Measurements from ENCODE around the gene DKC1. TPM values are rescaled to one million over a fixed set of nuclear protein-coding genes. Genes with fewer than 3 reads are reported as not detected.

DKC1 gene
- total RNA-seq, 2 experiments from 2014 or later: 67.2 to 70.5 TPM

DNA sequence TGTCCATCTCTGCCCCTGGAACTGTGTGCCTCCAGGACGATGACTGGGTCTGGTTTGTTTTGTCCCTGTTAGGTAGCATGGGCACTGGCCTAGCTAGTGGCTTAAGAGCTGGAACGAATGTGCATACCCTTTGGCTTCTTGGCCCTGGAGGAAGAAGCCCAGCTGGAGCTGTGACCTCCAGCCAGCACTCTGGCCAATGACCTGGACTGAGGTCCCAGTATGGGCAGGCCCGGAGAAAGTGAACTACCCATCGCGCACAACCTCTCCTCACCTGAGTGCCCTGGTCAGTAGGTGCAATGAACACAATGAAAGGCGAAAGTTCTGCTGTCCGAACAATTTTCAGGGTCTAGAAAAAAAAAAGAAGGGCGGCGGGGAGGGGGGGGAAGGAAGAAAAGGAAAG lies 18.3 kb downstream of the DKC1 start:
- Mint-ChIP-seq H3K4me1 (peaks cover 19% of the 10 kb centered on the region), H3K27ac (no peak overlapping the region), H3K4me3 (no peak overlapping the region), H3K9me3 (no peaks in the 10 kb centered on the region), H3K27me3 (no peaks in the 10 kb centered on the region), H3K36me3 (peaks cover 29% of the 10 kb centered on the region)
- POLR2A ChIA-PET: interaction anchor here (1.1 kb wide), 1 partner anchor 16 kb away, joined by 4 read pairs; no protein-coding TSS in a partner anchor
- DNase-seq (no peak), ATAC-seq (ENCODE audit: low read depth) (no peak)

DNA sequence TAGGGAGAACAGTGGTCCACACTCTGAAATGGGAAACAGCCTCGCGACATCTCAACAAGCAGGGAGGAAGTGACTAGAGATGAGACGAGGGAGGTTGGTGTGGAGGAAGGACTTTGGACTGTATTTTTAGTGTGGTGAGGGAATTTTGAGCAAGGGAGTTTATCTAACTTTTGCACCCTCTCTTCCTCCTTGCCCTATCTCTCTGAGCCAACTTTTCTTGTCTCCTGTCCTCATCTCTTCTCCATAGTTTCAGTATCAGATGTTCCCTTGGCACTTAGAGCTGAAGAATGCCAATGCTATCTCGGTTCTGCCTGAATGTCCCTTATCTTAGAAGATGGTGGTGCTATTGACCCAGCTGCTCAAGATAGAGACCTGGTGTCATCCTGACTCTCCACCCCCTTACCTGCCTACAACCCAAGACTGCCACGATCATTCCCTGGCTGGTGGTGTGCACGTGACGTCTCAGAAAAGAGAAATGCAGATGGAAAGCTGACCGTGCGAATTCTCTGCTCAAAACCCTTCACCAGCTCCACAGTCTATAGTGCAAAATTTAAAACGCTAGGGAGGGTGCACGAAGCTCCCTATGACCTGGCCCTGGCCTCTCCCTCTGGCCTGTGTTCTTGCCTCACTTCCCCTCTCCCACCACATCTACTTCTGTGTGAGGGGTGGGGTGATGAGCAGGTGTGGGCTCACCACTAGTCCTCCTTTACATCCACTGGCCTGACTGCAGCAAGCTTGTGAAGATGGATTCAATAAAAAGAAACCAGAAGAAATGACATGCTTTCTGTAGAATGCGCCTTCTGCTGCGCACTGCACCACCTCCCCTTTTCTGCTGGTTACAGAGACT lies 21.7 kb downstream of the DKC1 start:
- peak; percentile 26 for ATAC-seq (ENCODE audit: low read depth)
- Mint-ChIP-seq H3K36me3 (peaks cover 47% of the 10 kb centered on the region), H3K27me3 (no peaks in the 10 kb centered on the region), H3K4me1 (peaks cover 18% of the 10 kb centered on the region), H3K4me3 (peak overlapping the region; percentile 69), H3K9me3 (no peaks in the 10 kb centered on the region), H3K27ac (peak overlapping the region; percentile 83)
- no peak for DNase-seq
- POLR2A ChIA-PET: interaction anchor here (0.7 kb wide), 1 partner anchor 15 kb away, joined by 3 read pairs; no protein-coding TSS in a partner anchor

DNA sequence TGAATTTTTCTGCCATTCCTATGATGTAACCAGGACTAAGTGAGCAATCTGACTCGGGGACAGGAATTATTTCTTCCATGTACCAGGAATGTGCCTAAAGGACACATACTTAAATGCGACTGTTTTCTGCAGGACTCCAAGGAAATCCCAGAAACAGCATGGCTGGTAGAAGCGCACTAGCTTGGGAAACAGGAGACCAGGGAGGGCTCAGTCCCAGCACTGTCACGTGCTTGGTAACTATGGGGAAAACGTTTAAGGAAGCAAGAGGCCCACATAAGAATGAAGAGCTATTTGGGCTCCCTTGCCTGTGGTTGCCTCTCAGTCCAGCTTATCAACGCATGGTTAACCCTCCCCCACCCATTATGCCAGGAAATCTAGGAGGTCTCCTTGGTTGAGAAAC lies 23.1 kb downstream of the DKC1 start:
- Mint-ChIP-seq H3K27me3 (no peaks in the 10 kb centered on the region), H3K4me3 (no peak overlapping the region), H3K4me1 (peaks cover 18% of the 10 kb centered on the region), H3K36me3 (peaks cover 53% of the 10 kb centered on the region), H3K27ac (no peak overlapping the region), H3K9me3 (no peaks in the 10 kb centered on the region)
- POLR2A ChIA-PET: interaction anchor here (1.1 kb wide), 1 partner anchor 19 kb away, joined by 4 read pairs; the partner anchor contains the start of gene MPP1
- no peak for DNase-seq
- no peak for ATAC-seq (ENCODE audit: low read depth)

DNA sequence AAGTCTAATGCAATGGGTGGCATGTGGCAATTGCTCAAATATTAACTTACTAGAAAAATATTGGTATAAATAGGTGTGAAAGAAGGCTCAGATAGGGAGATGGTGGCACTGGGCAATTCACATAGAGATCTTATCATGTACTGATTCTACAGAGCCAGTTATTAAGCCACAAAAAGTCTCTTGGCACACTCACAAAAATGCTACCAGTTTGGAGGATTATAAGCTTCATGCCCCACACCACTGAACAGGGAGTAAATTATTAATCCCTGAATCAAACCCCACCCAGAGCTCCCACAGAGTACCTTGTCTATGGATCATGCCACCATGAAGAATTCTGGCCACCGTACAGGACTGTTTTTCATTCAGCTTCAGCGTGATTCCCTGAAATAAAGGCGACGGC lies 28.8 kb downstream of the DKC1 start:
- Mint-ChIP-seq H3K27me3 (no peaks in the 10 kb centered on the region), H3K4me3 (no peak overlapping the region), H3K27ac (no peak overlapping the region), H3K9me3 (no peaks in the 10 kb centered on the region), H3K36me3 (peaks cover 33% of the 10 kb centered on the region), H3K4me1 (peaks cover 9% of the 10 kb centered on the region)
- DNase-seq (no peak), ATAC-seq (ENCODE audit: low read depth) (no peak)
- POLR2A ChIA-PET: no interaction called here

DNA sequence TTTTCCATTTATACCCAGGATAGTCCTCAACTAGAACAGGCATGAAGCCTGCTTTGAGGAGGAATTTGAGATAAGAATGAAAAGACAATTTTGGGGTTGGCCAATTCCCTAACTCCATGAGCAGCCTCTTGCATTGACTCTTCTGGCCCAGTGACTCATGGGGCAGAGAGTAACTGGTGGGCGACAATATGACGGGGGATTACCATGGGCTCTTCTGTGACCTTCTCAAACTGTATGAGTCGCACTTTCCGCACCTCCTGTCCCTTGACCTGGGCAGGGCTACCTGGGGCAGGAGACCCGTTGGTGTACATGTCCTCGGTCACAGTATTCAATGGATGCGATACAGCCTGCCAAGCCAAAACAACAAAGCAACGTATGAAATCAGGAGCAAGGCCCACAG lies 29.3 kb downstream of the DKC1 start:
- Mint-ChIP-seq H3K4me3 (no peak overlapping the region), H3K9me3 (no peaks in the 10 kb centered on the region), H3K27me3 (no peaks in the 10 kb centered on the region), H3K27ac (no peak overlapping the region), H3K4me1 (peaks cover 13% of the 10 kb centered on the region), H3K36me3 (peaks cover 35% of the 10 kb centered on the region)
- POLR2A ChIA-PET: no interaction called here
- ATAC-seq (ENCODE audit: low read depth) (no peak), DNase-seq (no peak)

- Mint-ChIP-seq H3K4me1 (peaks cover 21% of the 10 kb centered on the region), H3K9me3 (no peaks in the 10 kb centered on the region), H3K27me3 (no peaks in the 10 kb centered on the region), H3K4me3 (no peak overlapping the region), H3K36me3 (peaks cover 33% of the 10 kb centered on the region), H3K27ac (no peak overlapping the region)
- DNase-seq (no peak), ATAC-seq (ENCODE audit: low read depth) (no peak)
- POLR2A ChIA-PET: no interaction called here
Measured at GRCh38 chrX:154793084-154793795, 30.6 kb downstream of the DKC1 start.

DNA sequence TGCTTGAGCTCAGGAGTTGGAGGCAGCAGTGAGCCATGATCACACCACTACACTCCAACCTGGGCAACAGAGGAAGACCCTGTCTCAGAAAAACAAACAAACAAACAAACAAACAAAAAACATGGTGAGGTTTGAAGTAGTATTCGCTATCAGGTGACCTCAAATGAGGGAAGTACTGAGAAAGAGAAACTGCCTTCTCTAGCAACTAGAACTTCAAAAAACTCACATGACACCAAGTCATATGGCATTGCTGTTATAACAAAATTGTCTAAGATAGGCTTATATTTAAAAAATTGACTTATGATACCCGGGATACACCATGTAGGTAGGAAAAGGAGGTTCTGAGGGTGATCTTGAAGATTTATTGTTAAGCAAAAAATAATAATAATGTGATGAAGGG lies 32.4 kb downstream of the DKC1 start:
- POLR2A ChIA-PET: interaction anchor here (1.4 kb wide), 1 partner anchor 10 kb away, joined by 4 read pairs; the partner anchor contains the start of gene MPP1
- no peak overlapping the region for H3K27ac Mint-ChIP-seq
- peaks cover 36% of the 10 kb centered on the region for H3K36me3 Mint-ChIP-seq
- H3K4me1 Mint-ChIP-seq: peaks cover 35% of the 10 kb centered on the region
- no peaks in the 10 kb centered on the region for H3K9me3 Mint-ChIP-seq
- DNase-seq: no peak
- no peak overlapping the region for H3K4me3 Mint-ChIP-seq
- no peaks in the 10 kb centered on the region for H3K27me3 Mint-ChIP-seq
- ATAC-seq (ENCODE audit: low read depth): no peak

GRCh38 chrX:154797006-154797405 lies 34.3 kb downstream of the DKC1 start:
- Mint-ChIP-seq H3K36me3 (peaks cover 31% of the 10 kb centered on the region), H3K9me3 (no peaks in the 10 kb centered on the region), H3K4me3 (no peak overlapping the region), H3K27ac (no peak overlapping the region), H3K4me1 (peaks cover 49% of the 10 kb centered on the region), H3K27me3 (no peaks in the 10 kb centered on the region)
- POLR2A ChIA-PET: interaction anchor here (1.0 kb wide), 1 partner anchor 15 kb away, joined by 4 read pairs; no protein-coding TSS in a partner anchor
- ATAC-seq (ENCODE audit: low read depth) (no peak), DNase-seq (no peak)

- H3K36me3 Mint-ChIP-seq: peaks cover 25% of the 10 kb centered on the region
- ATAC-seq (ENCODE audit: low read depth): no peak
- POLR2A ChIA-PET: interaction anchor here (0.6 kb wide), 1 partner anchor 15 kb away, joined by 3 read pairs; no protein-coding TSS in a partner anchor
- peaks cover 54% of the 10 kb centered on the region for H3K4me1 Mint-ChIP-seq
- peak overlapping the region; percentile 81 for H3K27ac Mint-ChIP-seq
- no peaks in the 10 kb centered on the region for H3K9me3 Mint-ChIP-seq
- H3K4me3 Mint-ChIP-seq: peak overlapping the region; percentile 66
- DNase-seq: no peak
- no peaks in the 10 kb centered on the region for H3K27me3 Mint-ChIP-seq
Measured at GRCh38 chrX:154799556-154800348, 37.1 kb downstream of the DKC1 start.

DNA sequence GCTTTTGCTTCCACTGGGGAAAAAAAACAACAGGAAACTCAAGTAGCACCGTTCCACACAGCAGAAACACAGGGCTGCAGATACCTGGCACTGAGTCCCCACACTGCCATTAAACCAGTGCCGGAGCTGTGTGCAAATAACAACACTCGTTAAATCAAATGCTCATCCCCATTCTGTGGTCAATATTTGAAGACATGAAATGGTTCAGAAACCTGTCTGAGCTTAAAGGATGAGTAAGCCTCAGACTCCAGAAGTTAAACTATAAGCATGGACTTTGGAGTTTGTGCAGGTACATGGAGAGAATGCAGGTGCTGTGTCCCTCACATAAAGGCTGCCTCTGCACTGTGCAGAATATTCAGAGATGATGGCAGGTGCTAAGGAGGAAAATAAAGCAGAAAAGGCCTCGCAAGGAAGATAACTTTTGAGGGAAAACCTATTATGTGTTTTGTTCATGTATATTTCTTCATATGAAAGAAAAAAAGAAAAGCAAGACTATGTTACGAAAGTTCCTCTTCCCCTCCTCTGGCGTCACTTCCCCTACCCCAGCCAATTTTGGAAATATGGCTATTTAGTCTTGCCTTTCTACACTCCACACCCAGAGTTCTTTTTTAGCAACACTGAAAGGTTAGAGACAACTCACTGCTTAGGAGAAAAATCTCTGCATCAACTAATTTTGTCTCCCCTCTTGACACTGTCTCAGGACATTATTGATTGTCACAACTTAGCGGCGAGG lies 38.0 kb downstream of the DKC1 start:
- ATAC-seq (ENCODE audit: low read depth) (no peak), DNase-seq (no peak)
- H3K4me1 Mint-ChIP-seq: peaks cover 50% of the 10 kb centered on the region
- peak overlapping the region; percentile 65 for H3K4me3 Mint-ChIP-seq
- POLR2A ChIA-PET: no interaction called here
- H3K9me3 Mint-ChIP-seq: no peaks in the 10 kb centered on the region
- no peaks in the 10 kb centered on the region for H3K27me3 Mint-ChIP-seq
- H3K27ac Mint-ChIP-seq: peak overlapping the region; percentile 81
- H3K36me3 Mint-ChIP-seq: peaks cover 23% of the 10 kb centered on the region

- Mint-ChIP-seq H3K4me3 (peak overlapping the region; percentile 82), H3K4me1 (peaks cover 40% of the 10 kb centered on the region), H3K36me3 (peaks cover 14% of the 10 kb centered on the region), H3K9me3 (peaks cover 5% of the 10 kb centered on the region), H3K27me3 (peaks cover 2% of the 10 kb centered on the region), H3K27ac (peak overlapping the region; percentile 48)
- ATAC-seq (ENCODE audit: low read depth) (no peak), DNase-seq (no peak)
- POLR2A ChIA-PET: interaction anchor here (1.1 to 1.3 kb wide), 3 partner anchors 31 to 41 kb away, joined by 3 to 4 read pairs (median 3); no protein-coding TSS in a partner anchor
Measured at GRCh38 chrX:154802947-154803346, 40.3 kb downstream of the DKC1 start.

DNA sequence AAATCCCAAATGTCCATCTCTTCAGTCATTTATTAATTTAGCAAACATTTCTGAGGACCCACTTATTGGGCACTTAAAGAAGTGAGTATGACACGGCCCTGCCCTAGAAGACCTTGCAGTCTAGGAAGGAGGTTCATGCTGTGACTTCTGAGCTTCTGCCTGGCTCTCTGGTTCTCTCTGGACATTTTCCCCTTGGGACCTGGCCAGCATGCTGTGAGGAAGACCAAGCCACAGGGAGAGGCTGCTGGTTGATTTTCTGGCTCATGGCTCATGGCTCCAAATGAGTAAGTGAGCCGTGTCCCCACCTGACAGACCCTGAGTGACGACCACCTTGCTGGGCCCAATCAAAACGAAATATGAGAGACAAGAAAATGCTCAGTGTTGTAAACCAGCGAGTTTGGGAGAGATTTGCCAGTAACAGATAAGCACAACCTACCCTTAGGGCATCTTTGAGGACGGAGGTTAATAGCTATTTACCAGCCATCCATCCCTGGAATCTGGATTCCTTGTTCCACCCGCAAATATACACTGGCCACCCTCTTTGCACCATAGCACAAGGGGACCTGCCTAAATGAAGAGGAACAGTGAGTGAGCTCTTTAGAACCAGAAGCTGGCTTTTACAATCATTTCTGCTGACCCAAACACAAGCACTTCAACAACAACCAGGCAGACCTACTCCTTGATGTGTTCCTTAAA lies 41.7 kb downstream of the DKC1 start:
- POLR2A ChIA-PET: interaction anchor here (1.1 to 1.8 kb wide), 5 partner anchors 10 to 28 kb away, joined by 4 to 5 read pairs (median 5); no protein-coding TSS in a partner anchor
- Mint-ChIP-seq H3K27me3 (peaks cover 2% of the 10 kb centered on the region), H3K27ac (peak overlapping the region; percentile 66), H3K9me3 (peaks cover 5% of the 10 kb centered on the region), H3K4me3 (peak overlapping the region; percentile 82), H3K4me1 (peaks cover 35% of the 10 kb centered on the region), H3K36me3 (peaks cover 6% of the 10 kb centered on the region)
- no peak for DNase-seq
- ATAC-seq (ENCODE audit: low read depth): no peak

All from activated naive CD8-positive, alpha-beta T cell treated with anti-CD3 and anti-CD28 coated beads, Interleukin-2, amount 10 ng/mL, durations not matched to agents 7 days and 5 days (primary cell).